ENCODE data around the gene LAPTM4A.
A peak's percentile ranks its signal among the peaks of the same experiment; 100 is the strongest.
"Not testable (repeated sequence)": the region's sequence is repeated elsewhere in the genome, so short reads cannot be mapped to it uniquely, and the experiment has no call there.

LAPTM4A gene

GRCh38 chr2:20051532-20052228 lies at the start of gene LAPTM4A:
LAPTM4A (minus strand) TSS chr2:20051628; CDS start chr2:20051520, 108 bp downstream.
- peak; percentile 99 for DNase-seq

- DNase-seq: no peak
Observed at GRCh38 chr2:20100711-20101110, 49.3 kb upstream of the LAPTM4A start.

GRCh38 chr2:20099780-20100179 lies 48.4 kb upstream of the LAPTM4A start:
- no peak for DNase-seq

- DNase-seq: peak; percentile 77 to 93
Observed at GRCh38 chr2:20097889-20098714, 46.7 kb upstream of the LAPTM4A start.

- DNase-seq: no peak
Observed at GRCh38 chr2:20095469-20095868, 44.0 kb upstream of the LAPTM4A start.

- no peak for DNase-seq
Observed at GRCh38 chr2:20094955-20095354, 43.5 kb upstream of the LAPTM4A start.

GRCh38 chr2:20094142-20094755 lies 42.8 kb upstream of the LAPTM4A start:
- DNase-seq: no peak

- peak; percentile 8 to 62 for DNase-seq
Observed at GRCh38 chr2:20093263-20094141, 42.1 kb upstream of the LAPTM4A start.

- no peak for DNase-seq
Observed at GRCh38 chr2:20092901-20093235, 41.4 kb upstream of the LAPTM4A start.

GRCh38 chr2:20092226-20092900 lies 40.9 kb upstream of the LAPTM4A start:
- no peak for DNase-seq

GRCh38 chr2:20091305-20091991 lies 40.0 kb upstream of the LAPTM4A start:
- no peak for DNase-seq

- DNase-seq: no peak
Observed at GRCh38 chr2:20089715-20090464, 38.5 kb upstream of the LAPTM4A start.

- DNase-seq: not testable (repeated sequence)
Observed at GRCh38 chr2:20085909-20086308, 34.5 kb upstream of the LAPTM4A start.

GRCh38 chr2:20082812-20083211 lies 31.4 kb upstream of the LAPTM4A start:
- not testable (repeated sequence) for DNase-seq

- DNase-seq: no peak
Observed at GRCh38 chr2:20081841-20082240, 30.4 kb upstream of the LAPTM4A start.

- no peak for DNase-seq
Observed at GRCh38 chr2:20080839-20081415, 29.5 kb upstream of the LAPTM4A start.

- no peak for DNase-seq
Observed at GRCh38 chr2:20080428-20080827, 29.0 kb upstream of the LAPTM4A start.

GRCh38 chr2:20079546-20080115 lies 28.2 kb upstream of the LAPTM4A start:
- no peak for DNase-seq

- no peak for DNase-seq
Observed at GRCh38 chr2:20077411-20077940, 26.0 kb upstream of the LAPTM4A start.

- no peak for DNase-seq
Observed at GRCh38 chr2:20076757-20077156, 25.3 kb upstream of the LAPTM4A start.

Data from NCI-H526 (cell line).